ENCODE measurements around the gene IL4R.
A peak's percentile ranks its signal among the peaks of the same experiment; 100 is the strongest.

IL4R gene

GRCh38 chr16:27373312-27373711, 59.5 kb downstream of the IL4R start:
- H3K79me2 ChIP-seq (ENCODE audit: low read length), result no peaks in the 10 kb centered on the region
- TF ChIP-seq, protein P1, sequence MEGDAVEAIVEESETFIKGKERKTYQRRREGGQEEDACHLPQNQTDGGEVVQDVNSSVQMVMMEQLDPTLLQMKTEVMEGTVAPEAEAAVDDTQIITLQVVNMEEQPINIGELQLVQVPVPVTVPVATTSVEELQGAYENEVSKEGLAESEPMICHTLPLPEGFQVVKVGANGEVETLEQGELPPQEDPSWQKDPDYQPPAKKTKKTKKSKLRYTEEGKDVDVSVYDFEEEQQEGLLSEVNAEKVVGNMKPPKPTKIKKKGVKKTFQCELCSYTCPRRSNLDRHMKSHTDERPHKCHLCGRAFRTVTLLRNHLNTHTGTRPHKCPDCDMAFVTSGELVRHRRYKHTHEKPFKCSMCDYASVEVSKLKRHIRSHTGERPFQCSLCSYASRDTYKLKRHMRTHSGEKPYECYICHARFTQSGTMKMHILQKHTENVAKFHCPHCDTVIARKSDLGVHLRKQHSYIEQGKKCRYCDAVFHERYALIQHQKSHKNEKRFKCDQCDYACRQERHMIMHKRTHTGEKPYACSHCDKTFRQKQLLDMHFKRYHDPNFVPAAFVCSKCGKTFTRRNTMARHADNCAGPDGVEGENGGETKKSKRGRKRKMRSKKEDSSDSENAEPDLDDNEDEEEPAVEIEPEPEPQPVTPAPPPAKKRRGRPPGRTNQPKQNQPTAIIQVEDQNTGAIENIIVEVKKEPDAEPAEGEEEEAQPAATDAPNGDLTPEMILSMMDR (IDR thresholded peaks at IDR 0.05; ENCODE audit: low read length), result no peak
- TF ChIP-seq EZH2phosphoT487 (IDR thresholded peaks at IDR 0.05; ENCODE audit: low read length) (no peak), EZH2 (optimal IDR thresholded peaks at IDR 0.05; ENCODE audit: low read depth, low read length) (no peak)
- H3K4me2 ChIP-seq (ENCODE audit: low read depth, low read length), result peak overlapping the region; percentile 7; the same call in 1 of the 2 replicates
- peaks cover 29% of the 10 kb centered on the region for H3F3A ChIP-seq (ENCODE audit: insufficient read depth, low read length)
- peaks cover 12% of the 10 kb centered on the region; the same call in 1 of the 2 replicates for H3K27me3 ChIP-seq (replicated peaks; ENCODE audit: insufficient read depth, low read length)
- H3K27ac ChIP-seq (ENCODE audit: low read length), result peak overlapping the region; percentile 32; the same call in 1 of the 2 replicates
- no peak overlapping the region for H3K9ac ChIP-seq (ENCODE audit: low read length)
- no peaks in the 10 kb centered on the region for H4K20me1 ChIP-seq (ENCODE audit: insufficient read depth, low read length)
- H2AFZ ChIP-seq (ENCODE audit: low read length), result no peak overlapping the region
- H3K9me3 ChIP-seq (replicated peaks; ENCODE audit: insufficient read depth, low read length), result no peaks in the 10 kb centered on the region
- H3K4me3 ChIP-seq (ENCODE audit: low read length), result no peak overlapping the region
- no peak for DNase-seq
- no peaks in the 10 kb centered on the region for H3K9me2 ChIP-seq (replicated peaks; ENCODE audit: insufficient read depth, low read length)
- H3K36me3 ChIP-seq (replicated peaks; ENCODE audit: insufficient read depth, low read length), result no peaks in the 10 kb centered on the region
- H3K4me1 ChIP-seq (ENCODE audit: low read length), result peaks cover 30% of the 10 kb centered on the region

DNA sequence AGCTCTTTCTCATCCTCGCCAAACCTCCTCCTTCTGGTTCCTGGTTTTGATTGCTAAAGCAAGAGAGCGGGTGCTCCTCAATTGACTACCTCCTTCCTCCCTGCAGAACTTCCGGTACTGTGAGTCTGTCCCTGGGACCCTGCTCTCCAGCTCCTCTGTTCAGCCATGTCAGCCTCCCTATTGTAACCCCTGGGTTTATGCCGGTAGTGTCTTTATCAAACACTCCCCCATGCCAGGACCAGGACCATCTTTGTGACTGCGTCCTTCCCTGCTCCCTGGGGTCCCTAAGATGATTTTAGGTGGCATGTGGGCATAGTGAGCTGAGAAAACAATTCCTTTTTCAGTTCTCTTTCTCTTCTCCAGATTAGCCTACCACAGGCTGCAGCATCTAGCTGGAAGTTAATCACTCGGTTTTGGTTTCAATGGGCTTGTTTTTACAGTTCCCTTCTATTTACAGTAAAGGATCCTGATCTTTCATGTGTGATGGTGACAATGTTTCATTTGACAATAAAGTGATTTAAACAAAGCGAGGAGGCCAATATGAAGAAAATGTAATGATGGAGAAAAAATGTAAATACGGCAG, 60.5 kb downstream of the IL4R start:
- Histone ChIP-seq H2AFZ (ENCODE audit: low read length) (peak overlapping the region; percentile 54; the same call in 1 of the 2 replicates), H3K4me2 (ENCODE audit: low read depth, low read length) (peak overlapping the region; percentile 46), H4K20me1 (ENCODE audit: insufficient read depth, low read length) (no peaks in the 10 kb centered on the region), H3K27me3 (replicated peaks; ENCODE audit: insufficient read depth, low read length) (peaks cover 12% of the 10 kb centered on the region; the same call in 1 of the 2 replicates), H3K4me3 (ENCODE audit: low read length) (peak overlapping the region; percentile 51), H3K9me2 (replicated peaks; ENCODE audit: insufficient read depth, low read length) (no peaks in the 10 kb centered on the region), H3K9me3 (replicated peaks; ENCODE audit: insufficient read depth, low read length) (no peaks in the 10 kb centered on the region), H3K27ac (ENCODE audit: low read length) (peak overlapping the region; percentile 72), H3K4me1 (ENCODE audit: low read length) (peaks cover 30% of the 10 kb centered on the region), H3F3A (ENCODE audit: insufficient read depth, low read length) (peaks cover 29% of the 10 kb centered on the region), H3K36me3 (replicated peaks; ENCODE audit: insufficient read depth, low read length) (no peaks in the 10 kb centered on the region), H3K9ac (ENCODE audit: low read length) (peak overlapping the region; percentile 34), H3K79me2 (ENCODE audit: low read length) (no peaks in the 10 kb centered on the region)
- TF ChIP-seq EZH2phosphoT487 (IDR thresholded peaks at IDR 0.05; ENCODE audit: low read length) (no peak), EZH2 (optimal IDR thresholded peaks at IDR 0.05; ENCODE audit: low read depth, low read length) (no peak)
- TF ChIP-seq, protein P1 (IDR thresholded peaks at IDR 0.05; ENCODE audit: low read length), result no peak
- DNase-seq, result peak; percentile 39

GRCh38 chr16:27374804-27375425, 61.1 kb downstream of the IL4R start:
- H3K27ac ChIP-seq (ENCODE audit: low read length), result peak overlapping the region; percentile 72
- peak; percentile 35 for DNase-seq
- H3K9ac ChIP-seq (ENCODE audit: low read length), result peak overlapping the region; percentile 34; the same call in 1 of the 2 replicates
- no peaks in the 10 kb centered on the region for H3K9me3 ChIP-seq (replicated peaks; ENCODE audit: insufficient read depth, low read length)
- H3K79me2 ChIP-seq (ENCODE audit: low read length), result no peaks in the 10 kb centered on the region
- no peaks in the 10 kb centered on the region for H3K36me3 ChIP-seq (replicated peaks; ENCODE audit: insufficient read depth, low read length)
- no peak for TF ChIP-seq EZH2phosphoT487 (IDR thresholded peaks at IDR 0.05; ENCODE audit: low read length)
- TF ChIP-seq, protein P1 (IDR thresholded peaks at IDR 0.05; ENCODE audit: low read length), result peak; percentile 52
- no peak for TF ChIP-seq EZH2 (optimal IDR thresholded peaks at IDR 0.05; ENCODE audit: low read depth, low read length)
- H2AFZ ChIP-seq (ENCODE audit: low read length), result peak overlapping the region; percentile 54
- peak overlapping the region; percentile 51 for H3K4me3 ChIP-seq (ENCODE audit: low read length)
- no peaks in the 10 kb centered on the region for H4K20me1 ChIP-seq (ENCODE audit: insufficient read depth, low read length)
- H3K9me2 ChIP-seq (replicated peaks; ENCODE audit: insufficient read depth, low read length), result no peaks in the 10 kb centered on the region
- H3K4me2 ChIP-seq (ENCODE audit: low read depth, low read length), result peak overlapping the region; percentile 46
- peaks cover 30% of the 10 kb centered on the region for H3K4me1 ChIP-seq (ENCODE audit: low read length)
- peaks cover 29% of the 10 kb centered on the region for H3F3A ChIP-seq (ENCODE audit: insufficient read depth, low read length)
- H3K27me3 ChIP-seq (replicated peaks; ENCODE audit: insufficient read depth, low read length), result peaks cover 12% of the 10 kb centered on the region; the same call in 1 of the 2 replicates
